Stimulated activated CD4-positive, alpha-beta T cell treated with anti-CD3 and anti-CD28 coated beads, Interleukin-4, amount 100 ng/mL, for 48 hours (primary cell): Measurements from ENCODE around the gene FFAR2.
"Not testable (repeated sequence)": the region's sequence is repeated elsewhere in the genome, so short reads cannot be mapped to it uniquely, and the experiment has no call there.

Source experiments
- DNase-seq, 2 donors: peaks; one replicate each; pipeline ENCODE4 v3.0.0-alpha.2; 2020; ENCODE audit warnings: low read depth in 2 of 2

Gene FFAR2

GRCh38 chr19:35455616-35456201, 7.7 kb downstream of the FFAR2 start:
- no peak for DNase-seq

- DNase-seq: no peak
These were observed 9.1 kb downstream of the FFAR2 start for GRCh38 chr19:35457173-35457572.

GRCh38 chr19:35458192-35458591, 10.1 kb downstream of the FFAR2 start:
- no peak for DNase-seq

GRCh38 chr19:35458731-35459391, 10.8 kb downstream of the FFAR2 start:
- no peak for DNase-seq

DNA sequence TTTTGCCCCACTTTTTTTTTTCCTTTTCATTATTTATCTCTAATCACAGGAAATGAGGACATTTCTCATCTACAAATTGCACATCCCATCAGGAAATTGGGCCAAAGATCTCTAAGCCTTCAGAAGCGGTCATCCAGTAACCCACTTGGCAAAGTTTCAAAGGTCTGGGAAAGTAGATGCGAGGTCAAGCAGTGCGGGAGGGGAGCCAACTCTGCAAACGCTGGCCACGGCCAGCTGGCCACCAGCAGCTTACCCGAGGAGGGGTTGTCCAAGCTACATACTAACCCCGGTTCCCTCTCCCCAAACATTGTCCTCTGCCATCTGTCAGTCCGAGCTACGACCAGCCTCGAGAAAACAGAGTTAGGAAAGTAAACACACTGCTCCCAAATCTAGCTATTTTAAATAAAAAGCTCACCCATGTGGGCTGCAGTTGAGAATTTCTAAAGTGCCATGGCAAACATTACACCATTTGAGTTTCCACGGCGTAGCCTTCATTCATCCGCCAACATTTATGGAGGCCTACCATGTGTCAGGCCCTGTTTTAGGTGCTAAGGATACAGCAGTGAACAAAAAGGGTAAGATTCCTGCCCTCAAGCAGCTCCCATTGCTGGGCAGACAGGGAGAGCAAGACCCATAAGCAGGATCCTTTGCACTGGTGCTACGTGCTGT, 11.5 kb downstream of the FFAR2 start:
- DNase-seq: no peak

DNA sequence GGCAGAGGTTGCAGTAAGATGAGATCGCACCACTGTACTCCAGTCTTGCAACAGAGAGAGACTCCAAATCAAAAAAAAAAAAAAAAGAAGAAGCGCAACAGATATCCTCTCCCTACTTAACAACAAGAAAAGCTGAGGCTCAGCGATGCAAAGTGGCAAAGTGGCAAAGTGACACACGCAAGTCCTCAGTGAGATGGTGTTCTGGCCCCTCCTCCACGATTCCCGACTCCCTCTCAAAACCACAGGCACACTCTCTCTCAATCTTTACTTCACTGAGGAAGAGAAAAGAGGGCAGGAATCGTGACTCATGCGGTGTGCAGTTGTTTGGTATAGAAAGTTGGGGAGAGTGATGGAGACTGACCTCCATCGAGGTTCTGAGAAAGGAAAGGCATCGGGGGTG, 12.6 kb downstream of the FFAR2 start:
- DNase-seq: no peak

- no peak for DNase-seq
These were observed 13.0 kb downstream of the FFAR2 start for GRCh38 chr19:35461060-35461459.

DNA sequence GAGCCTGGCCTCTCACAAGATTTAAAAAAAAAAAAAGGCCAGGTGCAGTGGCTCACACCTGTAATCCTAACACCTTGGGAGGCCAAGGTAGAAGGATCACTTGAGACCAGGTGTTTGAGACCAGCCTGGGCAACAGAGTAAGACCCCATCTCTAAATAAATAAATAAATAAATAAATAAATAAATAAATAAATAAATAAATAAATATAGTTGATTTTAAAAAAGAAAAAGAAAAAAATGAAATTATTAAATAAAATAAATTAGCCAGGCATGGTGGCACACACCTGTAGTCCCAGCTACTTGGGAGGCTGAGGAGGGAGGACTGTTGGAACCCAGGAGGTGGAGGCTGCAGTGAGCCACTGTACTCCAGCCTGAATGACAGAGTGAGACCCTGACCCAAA, 13.7 kb downstream of the FFAR2 start:
- not testable (repeated sequence) for DNase-seq

GRCh38 chr19:35462476-35462953, 14.5 kb downstream of the FFAR2 start:
- DNase-seq: no peak

GRCh38 chr19:35462956-35463355, 14.9 kb downstream of the FFAR2 start:
- DNase-seq: not testable (repeated sequence)

DNA sequence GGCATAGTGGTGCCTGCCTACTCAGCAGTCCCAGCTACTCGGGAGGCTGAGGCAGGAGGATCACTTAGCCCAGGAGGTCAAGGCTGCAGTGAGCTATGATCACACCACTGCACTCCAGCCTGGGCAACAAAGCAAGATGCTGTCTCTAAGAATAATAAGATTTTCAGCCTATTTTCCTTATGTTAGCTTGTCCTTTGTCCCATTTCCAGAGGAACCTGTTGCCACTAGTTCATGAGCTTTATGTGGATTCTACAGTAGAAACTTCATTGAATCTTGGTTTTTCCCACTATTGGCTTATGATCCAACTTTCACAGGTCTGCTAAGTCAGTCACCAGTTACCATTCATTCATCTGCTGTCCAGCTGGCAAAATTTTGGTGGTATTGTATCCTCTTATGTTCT, 18.2 kb downstream of the FFAR2 start:
- DNase-seq: no peak

DNA sequence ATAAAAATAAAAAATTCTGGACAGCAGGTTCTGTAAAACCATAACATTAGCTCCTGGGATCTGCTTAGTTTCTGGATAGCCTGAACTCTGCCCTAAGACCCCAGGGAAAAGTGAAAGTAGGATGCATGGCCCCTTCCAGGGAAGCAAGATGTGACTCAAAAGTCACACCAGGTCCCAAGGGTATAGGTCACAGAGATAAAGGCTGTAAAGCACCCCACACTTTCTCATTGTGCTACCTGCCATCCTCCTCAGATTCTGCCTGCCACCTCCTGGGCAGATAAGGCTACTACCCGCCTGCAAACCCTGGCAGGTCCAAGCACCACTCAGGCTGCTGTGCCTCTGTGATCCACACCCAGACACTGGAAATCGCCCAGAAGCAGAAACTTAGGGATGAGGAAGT, 20.6 kb downstream of the FFAR2 start:
- DNase-seq: peak; percentile 43 to 47

GRCh38 chr19:35470128-35470527, 22.1 kb downstream of the FFAR2 start:
- DNase-seq: no peak

- DNase-seq: not testable (repeated sequence)
These were observed 23.0 kb downstream of the FFAR2 start for GRCh38 chr19:35471075-35471474.

GRCh38 chr19:35471946-35472345, 23.9 kb downstream of the FFAR2 start:
- no peak for DNase-seq

GRCh38 chr19:35474104-35474503, 26.0 kb downstream of the FFAR2 start:
- DNase-seq: no peak

DNA sequence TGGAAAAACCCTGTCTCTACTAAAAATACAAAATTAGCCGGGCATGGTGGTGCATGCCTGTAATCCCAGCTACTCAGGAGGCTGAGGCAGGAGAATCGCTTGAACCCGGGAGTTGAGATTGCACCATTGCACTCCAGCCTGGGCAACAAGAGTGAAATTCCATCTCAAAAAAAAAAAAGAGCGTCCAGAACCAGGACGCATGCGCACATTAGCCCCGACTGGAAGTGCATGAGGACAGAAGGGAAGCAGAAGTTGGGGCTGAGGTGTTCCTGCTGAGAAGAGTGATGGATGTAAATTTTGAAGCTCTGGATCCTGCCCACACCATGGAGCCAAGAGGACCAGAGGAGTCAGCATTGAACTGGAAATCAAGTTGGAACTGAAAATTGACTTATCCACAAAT, 26.5 kb downstream of the FFAR2 start:
- not testable (repeated sequence) for DNase-seq

- DNase-seq: peak in 1 of 2 donors; percentile 36
These were observed 28.1 kb downstream of the FFAR2 start for GRCh38 chr19:35476149-35476548.

- no peak for DNase-seq
These were observed 31.0 kb downstream of the FFAR2 start for GRCh38 chr19:35478794-35479677.

DNA sequence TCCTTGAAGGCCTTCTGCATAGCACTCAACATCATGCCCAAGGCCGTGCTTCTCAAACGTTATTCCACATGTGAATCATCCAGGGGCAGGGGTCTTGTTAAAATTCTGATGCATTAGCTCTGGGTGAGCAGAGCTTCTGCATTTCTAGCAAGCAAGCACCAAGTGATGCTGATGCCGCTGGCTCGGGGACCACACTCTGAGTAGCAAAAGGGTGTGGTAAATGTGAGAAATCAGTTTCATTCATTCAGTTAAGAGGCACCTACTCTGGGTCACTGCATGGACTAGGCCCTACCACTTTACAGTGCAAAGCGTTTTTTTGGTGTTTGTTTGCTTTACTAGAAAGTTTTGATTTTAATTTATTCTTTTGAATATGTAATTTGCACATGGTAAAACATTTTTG, 35.0 kb downstream of the FFAR2 start:
- DNase-seq: no peak

DNA sequence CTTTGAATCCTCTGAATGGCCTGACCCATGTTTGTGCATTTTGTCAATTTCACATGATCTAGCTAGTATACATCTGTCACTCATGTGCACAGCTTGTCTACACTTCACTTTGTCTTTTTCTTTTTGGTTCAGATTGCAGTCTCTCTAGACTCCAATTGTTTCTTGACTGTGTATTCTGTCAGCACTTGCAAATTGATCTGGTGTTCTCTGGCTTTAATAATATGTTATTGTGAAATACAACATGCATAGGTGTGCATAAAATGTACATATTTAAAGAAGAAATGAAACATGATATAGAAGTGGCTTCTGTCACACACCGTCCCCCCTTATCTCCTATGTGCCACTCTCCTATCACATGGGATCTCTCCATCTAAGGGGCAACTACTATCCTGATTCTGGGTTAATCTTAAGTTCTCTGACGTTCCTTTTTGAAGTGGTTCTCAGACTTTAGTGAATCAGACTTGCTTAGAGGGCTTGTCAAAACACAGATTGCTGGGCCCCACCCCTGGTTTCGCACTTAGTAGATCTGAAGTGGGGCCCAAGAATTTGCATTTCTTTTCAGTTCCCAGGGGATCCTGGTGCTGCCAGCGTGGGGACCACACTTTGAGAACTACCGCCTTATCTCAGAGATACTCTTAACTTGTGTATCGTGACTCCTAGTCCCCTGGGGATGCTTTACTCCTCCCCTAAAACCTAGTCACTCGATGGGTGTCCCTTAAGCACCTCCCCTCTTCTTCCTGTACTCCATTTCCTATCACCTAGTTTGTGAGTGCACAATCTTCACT, 36.4 kb downstream of the FFAR2 start:
- no peak for DNase-seq
